Spleen (tissue), 11 donors: ENCODE measurements around the gene KRTAP9-7. TPM values are rescaled to one million over a fixed set of nuclear protein-coding genes. Genes with fewer than 3 reads are reported as not detected.

Source experiments
- DNase-seq: peaks from one replicate; pipeline ENCODE4 v3.0.0-alpha.2; 2020
- H3K27ac ChIP-seq, 8 donors: fragments of 200-600 bp; sonication (generic) in 7 of 8; 1 replicate in 4 of 8; 2 replicates in 4 of 8; pipeline versions ENCODE4 v1.5.0 to v1.8.0; 2016 to 2021; ENCODE audit warnings: inconsistent platforms in 4 of 8, mild to moderate bottlenecking in 4 of 8, moderate library complexity in 1 of 8
- H3K27me3 ChIP-seq, 7 donors: fragments of 200-600 bp; sonication (generic) in 6 of 7; replicated peaks in 1 of 7; 1 replicate in 4 of 7; 2 replicates in 3 of 7; pipeline versions ENCODE4 v1.5.0 to v1.8.0; 2016 to 2021; ENCODE audit warnings: inconsistent platforms in 3 of 7, mild to moderate bottlenecking in 1 of 7
- H3K36me3 ChIP-seq, 6 donors: fragments of 200-600 bp; sonication (generic) in 5 of 6; 1 replicate in 4 of 6; 2 replicates in 2 of 6; pipeline versions ENCODE4 v1.5.0 to v1.8.0; 2016 to 2021; ENCODE audit warnings: inconsistent platforms in 2 of 6
- H3K4me1 ChIP-seq, 6 donors: fragments of 200-600 bp; sonication (generic) in 5 of 6; 1 replicate in 3 of 6; 2 replicates in 3 of 6; pipeline versions ENCODE4 v1.5.0 to v1.8.0; 2016 to 2021; ENCODE audit warnings: inconsistent platforms in 3 of 6
- H3K4me3 ChIP-seq, 8 donors: fragments of 200-600 bp; sonication (generic) in 7 of 8; 1 replicate in 4 of 8; 2 replicates in 4 of 8; pipeline versions ENCODE4 v1.5.0 to v1.8.0; 2016 to 2021; ENCODE audit warnings: inconsistent platforms in 4 of 8, mild to moderate bottlenecking in 4 of 8, moderate library complexity in 2 of 8
- H3K9me3 ChIP-seq, 8 donors: fragments of 200-600 bp; sonication (generic) in 7 of 8; 1 replicate in 4 of 8; 2 replicates in 4 of 8; pipeline versions ENCODE4 v1.5.0 to v1.8.0; 2016 to 2021; ENCODE audit warnings: inconsistent platforms in 4 of 8
- POLR2A ChIP-seq, 3 donors: fragments of 450-650 bp; IDR thresholded peaks; one replicate each; pipeline ENCODE4 v1.5.1; 2017; ENCODE audit warnings: antibody characterized with exemption in 3 of 3, mild to moderate bottlenecking in 1 of 3
- POLR2AphosphoS5 ChIP-seq, 3 donors: sonication (generic); formaldehyde crosslinking; IDR thresholded peaks; one replicate each; pipeline ENCODE4 v1.5.1; 2017; ENCODE audit warnings: antibody characterized with exemption in 3 of 3
- WGBS, 5 donors: extraction: QIAGEN DNeasy Blood & Tissue Kit in 3 of 5; methylation state at CpG; one replicate each; pipeline versions ENCODE4 v1.1.5 to v1.1.7; 2013 to 2018; 5-methylcytosine and 5-hydroxymethylcytosine counted together
- intact Hi-C: fragments of 100-400 bp; cut with DNase I; formaldehyde crosslinking; loops from one replicate; pipeline ENCODE4 v1.15.0; 2023; ENCODE audit warnings: low total_unique reads
- polyA plus RNA-seq, 3 donors: library from polyadenylated mRNA; stranded (reverse); fragments of 200-250 nt; gene quantifications; one replicate each; pipeline ENCODE4 v1.2.1, GENCODE V29; 2013
- total RNA-seq, 7 donors: library from RNA; depleted of rRNA in 3 of 7; stranded (reverse); fragments of >200 nt in 3 of 7; fragmentation: NEBNext Ultra II Directional in 4 of 7; extraction: Animal tissue kit (Norgen Biotek cat#: 25700) in 4 of 7; gene quantifications; one replicate each; pipeline versions ENCODE4 v1.1.0 to v1.2.1, GENCODE V29; 2016 to 2021
- TF ChIP-seq, protein P1 (sequence below), 11 experiments: fragments of 200-600 bp in 7 of 11; fragments of 450-650 bp in 4 of 11; sonication (generic) in 4 of 11; IDR thresholded peaks in 8 of 11; conservative IDR thresholded peaks in 3 of 11; 1 replicate in 7 of 11; 2 replicates in 4 of 11; pipeline versions ENCODE4 v1.4.0 to v1.8.0; 2016 to 2021; ENCODE audit warnings: antibody characterized with exemption in 11 of 11, inconsistent platforms in 4 of 11, mild to moderate bottlenecking in 1 of 11
- donor health status: healthy with polysubstance abuse.
- donor health status: DM: no; HTN: no; CAD: no; lungs with moderate emphysema.
- donor health status: DM: no; HTN: no; CAD: no.
- donor health status: Bipolar disorder and iron deficiency.
- donor health status: healthy.
- donor health status: DM: no; HTN: no; CAD: no.
- donor health status: DM: yes; HTN: yes; CAD: no.

The KRTAP9-7 gene
- total and polyA plus RNA-seq, 10 donors: not detected

DNA sequence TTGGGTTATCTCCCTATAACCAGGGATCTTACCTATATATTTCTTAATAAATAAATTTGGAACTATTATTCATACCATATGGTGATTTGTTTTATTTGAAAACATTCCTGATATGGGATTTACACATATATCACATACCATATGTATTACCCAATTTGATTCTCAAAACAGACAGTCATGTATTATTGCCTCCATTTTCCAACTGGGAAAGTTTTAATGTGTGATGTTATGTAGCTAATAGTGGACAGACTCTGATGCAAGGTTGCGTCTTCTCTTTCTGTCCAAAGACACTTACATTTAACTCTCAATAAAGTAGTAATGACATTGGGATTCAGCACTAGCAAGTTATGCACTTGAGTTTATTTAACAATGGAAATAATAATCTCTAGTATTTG, 19.2 kb upstream of the KRTAP9-7 start:
- no peak for DNase-seq
- Histone ChIP-seq H3K4me1 (no peaks in the 10 kb centered on the region), H3K27ac (no peak overlapping the region), H3K4me3 (no peak overlapping the region), H3K9me3 (no peaks in the 10 kb centered on the region), H3K27me3 (peaks cover 0 to 20% (median 5%) of the 10 kb centered on the region in 7 donors), H3K36me3 (no peaks in the 10 kb centered on the region)
- intact Hi-C loops: no loop called here
- WGBS, 5 donors: 94 to 100% (median 95%) methylated on average over 1 of the region's 1 CpG
- TF ChIP-seq POLR2AphosphoS5 (IDR thresholded peaks at IDR 0.05) (no peak), POLR2A (IDR thresholded peaks at IDR 0.05) (no peak)
- TF ChIP-seq, protein P1, sequence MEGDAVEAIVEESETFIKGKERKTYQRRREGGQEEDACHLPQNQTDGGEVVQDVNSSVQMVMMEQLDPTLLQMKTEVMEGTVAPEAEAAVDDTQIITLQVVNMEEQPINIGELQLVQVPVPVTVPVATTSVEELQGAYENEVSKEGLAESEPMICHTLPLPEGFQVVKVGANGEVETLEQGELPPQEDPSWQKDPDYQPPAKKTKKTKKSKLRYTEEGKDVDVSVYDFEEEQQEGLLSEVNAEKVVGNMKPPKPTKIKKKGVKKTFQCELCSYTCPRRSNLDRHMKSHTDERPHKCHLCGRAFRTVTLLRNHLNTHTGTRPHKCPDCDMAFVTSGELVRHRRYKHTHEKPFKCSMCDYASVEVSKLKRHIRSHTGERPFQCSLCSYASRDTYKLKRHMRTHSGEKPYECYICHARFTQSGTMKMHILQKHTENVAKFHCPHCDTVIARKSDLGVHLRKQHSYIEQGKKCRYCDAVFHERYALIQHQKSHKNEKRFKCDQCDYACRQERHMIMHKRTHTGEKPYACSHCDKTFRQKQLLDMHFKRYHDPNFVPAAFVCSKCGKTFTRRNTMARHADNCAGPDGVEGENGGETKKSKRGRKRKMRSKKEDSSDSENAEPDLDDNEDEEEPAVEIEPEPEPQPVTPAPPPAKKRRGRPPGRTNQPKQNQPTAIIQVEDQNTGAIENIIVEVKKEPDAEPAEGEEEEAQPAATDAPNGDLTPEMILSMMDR (IDR thresholded peaks at IDR 0.05 in 8 of 11, conservative IDR thresholded peaks at IDR 0.05 in 3 of 11): no peak

DNA sequence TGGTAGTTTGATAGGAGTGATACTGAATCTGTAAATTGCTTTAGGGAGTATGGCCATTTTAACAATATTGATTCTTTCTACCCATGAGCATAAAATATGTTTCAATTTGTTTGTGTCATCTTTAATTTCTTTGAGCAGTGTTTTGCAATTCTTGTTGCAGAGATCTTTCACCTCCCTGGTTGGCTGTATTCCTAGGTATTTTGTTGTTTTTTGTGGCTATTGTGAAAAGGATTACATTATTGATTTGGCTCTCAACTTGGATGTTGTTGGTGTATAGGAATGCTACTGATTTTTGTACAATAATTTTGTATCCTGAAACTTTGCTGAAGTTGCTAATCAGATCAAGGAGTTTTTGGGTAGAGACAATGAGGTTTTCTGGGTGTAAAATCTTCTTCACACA, 17.1 kb upstream of the KRTAP9-7 start:
- no peak for DNase-seq
- H3K9me3 ChIP-seq: no peaks in the 10 kb centered on the region
- H3K27ac ChIP-seq: no peak overlapping the region
- intact Hi-C loops: no loop called here
- no peaks in the 10 kb centered on the region for H3K36me3 ChIP-seq
- H3K27me3 ChIP-seq: peaks cover 0 to 20% (median 5%) of the 10 kb centered on the region in 7 donors
- H3K4me3 ChIP-seq: no peak overlapping the region
- H3K4me1 ChIP-seq: no peaks in the 10 kb centered on the region
- no peak for TF ChIP-seq POLR2AphosphoS5 (IDR thresholded peaks at IDR 0.05)
- TF ChIP-seq, protein P1 (IDR thresholded peaks at IDR 0.05 in 8 of 11, conservative IDR thresholded peaks at IDR 0.05 in 3 of 11): no peak
- no peak for TF ChIP-seq POLR2A (IDR thresholded peaks at IDR 0.05)

DNA sequence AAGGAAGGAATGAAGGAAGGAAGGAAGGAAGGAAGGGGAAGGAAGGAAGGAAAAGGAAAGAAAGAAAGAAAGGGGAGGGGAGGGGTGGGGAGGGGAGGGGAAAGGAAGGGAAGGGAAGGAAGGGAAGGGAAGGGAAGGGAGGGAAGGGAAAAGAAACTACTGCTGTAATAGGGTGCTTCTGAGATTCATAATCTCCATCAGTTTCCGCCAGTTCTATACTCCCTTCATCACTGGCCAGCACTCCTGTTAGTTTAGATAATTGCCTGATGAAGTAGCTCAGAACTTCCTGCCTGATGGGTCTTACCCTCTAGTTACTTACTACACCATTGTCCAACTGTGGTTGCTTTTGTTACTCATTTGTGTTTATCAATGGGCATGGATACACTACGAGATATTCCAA, 12.3 kb upstream of the KRTAP9-7 start:
- Histone ChIP-seq H3K27ac (no peak overlapping the region), H3K27me3 (peaks cover 0 to 19% (median 0%) of the 10 kb centered on the region in 7 donors), H3K4me3 (no peak overlapping the region), H3K4me1 (no peaks in the 10 kb centered on the region), H3K9me3 (no peaks in the 10 kb centered on the region), H3K36me3 (no peaks in the 10 kb centered on the region)
- WGBS, 5 donors: 74 to 88% (median 77%) methylated on average over 2 of the region's 2 CpGs
- no peak for DNase-seq
- TF ChIP-seq POLR2AphosphoS5 (IDR thresholded peaks at IDR 0.05): no peak
- TF ChIP-seq, protein P1 (IDR thresholded peaks at IDR 0.05 in 8 of 11, conservative IDR thresholded peaks at IDR 0.05 in 3 of 11): no peak
- TF ChIP-seq POLR2A (IDR thresholded peaks at IDR 0.05): no peak
- intact Hi-C loops: no loop called here

DNA sequence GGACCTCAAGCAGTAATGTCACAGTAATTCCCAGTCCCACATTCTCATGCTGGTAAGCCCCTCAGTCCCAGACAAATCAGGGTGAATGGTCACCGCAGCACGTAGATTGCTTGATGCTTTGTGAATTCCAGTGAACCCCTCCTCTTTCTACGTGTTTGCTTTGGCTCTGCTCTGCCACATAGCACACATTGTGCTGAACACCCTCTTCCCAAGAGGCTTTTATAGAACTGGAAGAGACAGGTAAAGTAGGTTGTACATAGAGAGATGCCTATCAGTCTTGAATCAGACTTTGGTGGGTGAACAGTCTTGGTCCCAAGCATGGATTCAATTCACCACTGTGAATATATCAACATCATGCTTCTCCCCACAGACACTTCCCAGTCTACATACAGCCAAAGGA, 10.9 kb upstream of the KRTAP9-7 start:
- Histone ChIP-seq H3K4me1 (no peaks in the 10 kb centered on the region), H3K9me3 (no peaks in the 10 kb centered on the region), H3K36me3 (no peaks in the 10 kb centered on the region), H3K27me3 (peaks cover 0 to 7% (median 0%) of the 10 kb centered on the region in 7 donors), H3K27ac (no peak overlapping the region), H3K4me3 (no peak overlapping the region)
- no peak for DNase-seq
- intact Hi-C loops: no loop called here
- TF ChIP-seq POLR2A (IDR thresholded peaks at IDR 0.05) (no peak), POLR2AphosphoS5 (IDR thresholded peaks at IDR 0.05) (no peak)
- TF ChIP-seq, protein P1 (IDR thresholded peaks at IDR 0.05 in 8 of 11, conservative IDR thresholded peaks at IDR 0.05 in 3 of 11): no peak
- 82 to 98% (median 89%) methylated on average over 3 of the region's 3 CpGs for WGBS, 5 donors
